Measurements from ENCODE around the gene CD274.

The CD274 gene

GRCh38 chr9:5511935-5512580, 61.7 kb downstream of the CD274 start:
- Histone ChIP-seq H3K27me3 (ENCODE audit: insufficient read depth, low read length, poor library complexity) (no peaks in the 10 kb centered on the region), H3K27ac (ENCODE audit: low read length) (no peak overlapping the region), H3K9me3 (ENCODE audit: insufficient read depth, low read length, severe bottlenecking) (no peaks in the 10 kb centered on the region), H2AFZ (ENCODE audit: low read depth, low read length) (no peak overlapping the region), H3K4me2 (ENCODE audit: insufficient read depth, low read length) (no peak overlapping the region), H3K4me1 (ENCODE audit: insufficient read depth, low read length) (no peaks in the 10 kb centered on the region), H3K79me2 (ENCODE audit: insufficient read depth, low read length) (no peaks in the 10 kb centered on the region), H4K20me1 (ENCODE audit: insufficient read depth, low read length) (no peaks in the 10 kb centered on the region), H3K4me3 (ENCODE audit: low read depth in 1 of 2, low read length in 2 of 2) (no peak overlapping the region), H3K36me3 (ENCODE audit: insufficient read depth, low read length) (no peaks in the 10 kb centered on the region), H3K9ac (ENCODE audit: low read depth, low read length) (no peak overlapping the region)
- DNase-seq (no peak), ATAC-seq (ENCODE audit: insufficient read depth, low read depth) (no peak)
- TF ChIP-seq, protein P1, sequence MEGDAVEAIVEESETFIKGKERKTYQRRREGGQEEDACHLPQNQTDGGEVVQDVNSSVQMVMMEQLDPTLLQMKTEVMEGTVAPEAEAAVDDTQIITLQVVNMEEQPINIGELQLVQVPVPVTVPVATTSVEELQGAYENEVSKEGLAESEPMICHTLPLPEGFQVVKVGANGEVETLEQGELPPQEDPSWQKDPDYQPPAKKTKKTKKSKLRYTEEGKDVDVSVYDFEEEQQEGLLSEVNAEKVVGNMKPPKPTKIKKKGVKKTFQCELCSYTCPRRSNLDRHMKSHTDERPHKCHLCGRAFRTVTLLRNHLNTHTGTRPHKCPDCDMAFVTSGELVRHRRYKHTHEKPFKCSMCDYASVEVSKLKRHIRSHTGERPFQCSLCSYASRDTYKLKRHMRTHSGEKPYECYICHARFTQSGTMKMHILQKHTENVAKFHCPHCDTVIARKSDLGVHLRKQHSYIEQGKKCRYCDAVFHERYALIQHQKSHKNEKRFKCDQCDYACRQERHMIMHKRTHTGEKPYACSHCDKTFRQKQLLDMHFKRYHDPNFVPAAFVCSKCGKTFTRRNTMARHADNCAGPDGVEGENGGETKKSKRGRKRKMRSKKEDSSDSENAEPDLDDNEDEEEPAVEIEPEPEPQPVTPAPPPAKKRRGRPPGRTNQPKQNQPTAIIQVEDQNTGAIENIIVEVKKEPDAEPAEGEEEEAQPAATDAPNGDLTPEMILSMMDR (IDR thresholded peaks at IDR 0.05; ENCODE audit: borderline replicate concordance, extremely low read depth, low read length, poor library complexity, severe bottlenecking) = no peak
- TF ChIP-seq EZH2 (IDR thresholded peaks at IDR 0.05; ENCODE audit: borderline replicate concordance, low read depth, low read length, severe bottlenecking) = no peak

DNA sequence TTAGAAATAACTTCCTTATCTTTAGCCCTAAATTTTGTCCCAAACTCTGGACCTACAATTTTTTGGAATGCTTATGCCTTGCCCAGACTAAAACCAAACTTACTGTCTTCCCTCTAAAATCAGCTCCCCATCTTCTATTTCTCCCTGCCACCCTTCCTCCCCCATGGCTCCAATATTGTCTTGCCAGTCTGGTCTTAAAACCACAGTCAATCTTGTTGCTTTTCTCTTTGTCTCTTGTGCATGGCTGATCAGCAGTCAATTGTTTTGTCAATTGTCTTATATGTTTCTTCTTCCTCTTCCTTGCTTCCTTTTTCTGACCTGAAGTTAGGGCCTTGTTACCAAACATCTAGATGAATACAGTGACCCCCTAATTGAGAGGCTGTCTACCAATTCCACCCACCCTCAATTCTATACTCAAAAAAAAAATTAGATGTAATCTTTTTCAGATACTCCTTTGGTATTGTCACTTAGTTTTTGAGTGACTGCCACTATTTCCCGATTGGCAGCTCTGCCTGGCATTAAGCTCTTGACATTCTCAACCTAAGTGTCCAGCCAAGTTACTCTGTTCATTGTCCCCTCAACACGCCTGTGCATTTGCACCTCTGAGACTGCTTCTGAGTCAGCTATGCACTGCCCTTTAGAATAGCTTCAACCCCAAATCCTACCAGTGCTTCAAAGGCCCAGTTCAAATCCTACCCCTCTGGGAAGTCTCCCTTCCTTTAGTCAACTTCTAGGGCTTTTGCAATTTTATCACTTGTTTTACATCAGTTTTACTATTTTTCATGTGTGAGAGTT, 62.5 kb downstream of the CD274 start:
- H4K20me1 ChIP-seq (ENCODE audit: insufficient read depth, low read length) = no peaks in the 10 kb centered on the region
- TF ChIP-seq EZH2 (IDR thresholded peaks at IDR 0.05; ENCODE audit: borderline replicate concordance, low read depth, low read length, severe bottlenecking) = no peak
- TF ChIP-seq, protein P1 (IDR thresholded peaks at IDR 0.05; ENCODE audit: borderline replicate concordance, extremely low read depth, low read length, poor library complexity, severe bottlenecking) = no peak
- no peaks in the 10 kb centered on the region for H3K27me3 ChIP-seq (ENCODE audit: insufficient read depth, low read length, poor library complexity)
- no peak for DNase-seq
- H3K9me3 ChIP-seq (ENCODE audit: insufficient read depth, low read length, severe bottlenecking) = no peaks in the 10 kb centered on the region
- no peak overlapping the region for H2AFZ ChIP-seq (ENCODE audit: low read depth, low read length)
- H3K4me1 ChIP-seq (ENCODE audit: insufficient read depth, low read length) = no peaks in the 10 kb centered on the region
- no peaks in the 10 kb centered on the region for H3K79me2 ChIP-seq (ENCODE audit: insufficient read depth, low read length)
- no peaks in the 10 kb centered on the region for H3K36me3 ChIP-seq (ENCODE audit: insufficient read depth, low read length)
- H3K9ac ChIP-seq (ENCODE audit: low read depth, low read length) = no peak overlapping the region
- no peak overlapping the region for H3K4me2 ChIP-seq (ENCODE audit: insufficient read depth, low read length)
- no peak overlapping the region for H3K4me3 ChIP-seq (ENCODE audit: low read depth in 1 of 2, low read length in 2 of 2)
- no peak for ATAC-seq (ENCODE audit: insufficient read depth, low read depth)
- H3K27ac ChIP-seq (ENCODE audit: low read length) = no peak overlapping the region

DNA sequence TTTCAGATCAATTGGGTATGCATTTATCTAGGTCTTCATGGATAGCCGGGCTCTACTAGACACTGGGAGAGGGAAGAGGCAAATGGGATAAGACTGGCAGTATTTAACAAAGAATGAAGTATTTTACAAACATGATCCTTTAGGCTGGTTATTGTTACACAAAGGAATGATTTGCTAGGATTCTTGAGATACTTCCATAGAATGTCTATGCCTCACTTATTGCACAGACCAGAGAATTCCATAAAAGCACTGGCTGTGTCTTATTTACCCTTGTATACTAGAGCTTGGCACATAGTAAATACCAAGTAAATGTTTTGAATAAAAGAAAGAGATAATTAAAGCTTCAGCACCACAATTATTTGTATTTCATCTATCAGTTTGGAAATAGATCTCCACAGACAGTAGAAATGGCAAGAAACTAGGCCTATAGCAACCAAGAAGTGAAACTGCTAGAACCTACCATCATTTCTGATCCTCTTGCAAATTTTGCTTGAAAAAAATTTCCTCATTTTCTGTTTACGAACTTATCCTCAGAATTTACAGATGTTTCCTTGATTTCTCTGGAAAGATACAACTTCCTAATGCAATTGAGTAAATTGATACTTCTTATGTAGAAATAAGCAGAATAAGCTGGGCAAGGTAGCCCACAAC, 63.7 kb downstream of the CD274 start:
- Histone ChIP-seq H3K4me1 (ENCODE audit: insufficient read depth, low read length) (no peaks in the 10 kb centered on the region), H3K9ac (ENCODE audit: low read depth, low read length) (no peak overlapping the region), H3K4me2 (ENCODE audit: insufficient read depth, low read length) (no peak overlapping the region), H2AFZ (ENCODE audit: low read depth, low read length) (no peak overlapping the region), H3K27me3 (ENCODE audit: insufficient read depth, low read length, poor library complexity) (no peaks in the 10 kb centered on the region), H3K79me2 (ENCODE audit: insufficient read depth, low read length) (no peaks in the 10 kb centered on the region), H4K20me1 (ENCODE audit: insufficient read depth, low read length) (no peaks in the 10 kb centered on the region), H3K9me3 (ENCODE audit: insufficient read depth, low read length, severe bottlenecking) (no peaks in the 10 kb centered on the region), H3K36me3 (ENCODE audit: insufficient read depth, low read length) (no peaks in the 10 kb centered on the region), H3K4me3 (ENCODE audit: low read depth in 1 of 2, low read length in 2 of 2) (no peak overlapping the region), H3K27ac (ENCODE audit: low read length) (no peak overlapping the region)
- no peak for ATAC-seq (ENCODE audit: insufficient read depth, low read depth)
- TF ChIP-seq, protein P1 (IDR thresholded peaks at IDR 0.05; ENCODE audit: borderline replicate concordance, extremely low read depth, low read length, poor library complexity, severe bottlenecking) = no peak
- TF ChIP-seq EZH2 (IDR thresholded peaks at IDR 0.05; ENCODE audit: borderline replicate concordance, low read depth, low read length, severe bottlenecking) = no peak
- DNase-seq = no peak

All from DND-41 (cell line).